ENCODE results near the gene SYCE1. TPM values are rescaled to one million over a fixed set of nuclear protein-coding genes. Genes with fewer than 3 reads are reported as not detected.

Gene SYCE1
- total and polyA plus RNA-seq, 4 donors: 0.08 to 0.87 (median 0.86) TPM; not detected in 1

- TF ChIP-seq, protein P1, sequence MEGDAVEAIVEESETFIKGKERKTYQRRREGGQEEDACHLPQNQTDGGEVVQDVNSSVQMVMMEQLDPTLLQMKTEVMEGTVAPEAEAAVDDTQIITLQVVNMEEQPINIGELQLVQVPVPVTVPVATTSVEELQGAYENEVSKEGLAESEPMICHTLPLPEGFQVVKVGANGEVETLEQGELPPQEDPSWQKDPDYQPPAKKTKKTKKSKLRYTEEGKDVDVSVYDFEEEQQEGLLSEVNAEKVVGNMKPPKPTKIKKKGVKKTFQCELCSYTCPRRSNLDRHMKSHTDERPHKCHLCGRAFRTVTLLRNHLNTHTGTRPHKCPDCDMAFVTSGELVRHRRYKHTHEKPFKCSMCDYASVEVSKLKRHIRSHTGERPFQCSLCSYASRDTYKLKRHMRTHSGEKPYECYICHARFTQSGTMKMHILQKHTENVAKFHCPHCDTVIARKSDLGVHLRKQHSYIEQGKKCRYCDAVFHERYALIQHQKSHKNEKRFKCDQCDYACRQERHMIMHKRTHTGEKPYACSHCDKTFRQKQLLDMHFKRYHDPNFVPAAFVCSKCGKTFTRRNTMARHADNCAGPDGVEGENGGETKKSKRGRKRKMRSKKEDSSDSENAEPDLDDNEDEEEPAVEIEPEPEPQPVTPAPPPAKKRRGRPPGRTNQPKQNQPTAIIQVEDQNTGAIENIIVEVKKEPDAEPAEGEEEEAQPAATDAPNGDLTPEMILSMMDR (IDR thresholded peaks at IDR 0.05; ENCODE audit: control extremely low read depth, extremely low read depth): no peak
- Histone ChIP-seq H3K4me1 (ENCODE audit: control insufficient read depth in 5 of 5, insufficient read depth in 5 of 5, low read length in 5 of 5) (no peaks in the 10 kb centered on the region), H3K4me3 (no peak overlapping the region), H3K27me3 (ENCODE audit: control insufficient read depth in 3 of 3, insufficient read depth in 3 of 3, low read length in 2 of 3) (peaks cover 0 to 7% (median 0%) of the 10 kb centered on the region in 3 donors), H3K9me3 (ENCODE audit: control insufficient read depth in 4 of 4, insufficient read depth in 3 of 4, low read length in 3 of 4) (peaks cover 0 to 6% (median 1%) of the 10 kb centered on the region in 4 donors), H3K27ac (ENCODE audit: low read depth in 1 of 2, low read length in 1 of 2) (no peak overlapping the region), H3K9ac (ENCODE audit: insufficient read depth in 1 of 2, low read length in 2 of 2) (no peak overlapping the region), H3K36me3 (ENCODE audit: control insufficient read depth in 4 of 4, insufficient read depth in 4 of 4, low read length in 4 of 4) (peaks cover 0 to 3% (median 0%) of the 10 kb centered on the region in 4 donors)
- ATAC-seq (ENCODE audit: insufficient read depth, low FRiP score) (no peak), DNase-seq (no peak)
- WGBS, 2 donors: 65 to 72% methylated on average over 4 of the region's 4 CpGs
Measured at GRCh38 chr10:133537546-133538545, 27.5 kb downstream of the SYCE1 start.

DNA sequence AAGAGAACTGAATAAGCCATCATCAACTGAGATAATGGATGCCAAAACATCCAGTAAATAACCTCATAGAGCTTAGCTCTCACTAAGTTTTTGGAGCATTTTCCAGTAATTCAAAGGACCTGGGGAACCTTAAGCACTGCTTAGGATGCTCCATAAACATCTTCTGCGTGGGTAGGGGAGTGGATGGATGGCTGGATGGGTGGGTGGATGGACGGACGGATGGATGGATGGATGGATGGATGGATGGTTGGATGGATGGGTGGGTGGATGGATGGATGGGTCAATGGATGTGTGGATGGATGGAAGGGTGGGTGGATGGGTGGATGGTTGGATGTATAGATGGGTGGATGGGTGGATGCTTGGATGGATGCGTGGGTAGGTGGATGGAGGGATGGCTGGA lies 29.2 kb downstream of the SYCE1 start:
- no peak overlapping the region for H3K9ac ChIP-seq (ENCODE audit: insufficient read depth in 1 of 2, low read length in 2 of 2)
- TF ChIP-seq, protein P1 (IDR thresholded peaks at IDR 0.05; ENCODE audit: control extremely low read depth, extremely low read depth): no peak
- H3K27ac ChIP-seq (ENCODE audit: low read depth in 1 of 2, low read length in 1 of 2): no peak overlapping the region
- H3K27me3 ChIP-seq (ENCODE audit: control insufficient read depth in 3 of 3, insufficient read depth in 3 of 3, low read length in 2 of 3): peaks cover 0 to 23% (median 0%) of the 10 kb centered on the region in 3 donors
- H3K9me3 ChIP-seq (ENCODE audit: control insufficient read depth in 4 of 4, insufficient read depth in 3 of 4, low read length in 3 of 4): peaks cover 0 to 6% (median 1%) of the 10 kb centered on the region in 4 donors
- no peaks in the 10 kb centered on the region for H3K4me1 ChIP-seq (ENCODE audit: control insufficient read depth in 5 of 5, insufficient read depth in 5 of 5, low read length in 5 of 5)
- ATAC-seq (ENCODE audit: insufficient read depth, low FRiP score): no peak
- no peak overlapping the region for H3K4me3 ChIP-seq
- WGBS, 2 donors: 58 to 66% methylated on average over 4 of the region's 4 CpGs
- DNase-seq: no peak
- H3K36me3 ChIP-seq (ENCODE audit: control insufficient read depth in 4 of 4, insufficient read depth in 4 of 4, low read length in 4 of 4): peaks cover 0 to 5% (median 0%) of the 10 kb centered on the region in 4 donors

DNA sequence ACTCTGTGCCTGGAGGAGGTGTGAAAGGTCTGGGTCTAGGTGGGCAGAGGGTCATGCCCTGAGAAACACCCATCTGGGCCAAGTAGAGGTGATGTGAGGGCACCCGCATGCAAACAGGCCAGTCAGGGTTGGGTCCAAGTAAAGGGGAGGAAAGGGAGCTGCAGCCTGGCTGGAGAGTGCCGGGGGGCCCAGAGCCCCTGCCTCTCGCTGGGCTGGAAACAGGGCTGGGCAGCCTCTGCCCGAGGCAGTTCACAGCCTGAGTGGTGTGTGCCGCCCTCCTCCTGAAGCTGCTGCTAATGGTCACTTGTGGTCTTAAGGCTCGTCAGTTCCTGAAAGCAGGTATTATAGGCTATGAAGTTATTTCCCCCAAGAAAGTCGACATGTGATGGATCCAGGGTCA lies 31.0 kb downstream of the SYCE1 start:
- Histone ChIP-seq H3K36me3 (ENCODE audit: control insufficient read depth in 4 of 4, insufficient read depth in 4 of 4, low read length in 4 of 4) (peaks cover 0 to 5% (median 0%) of the 10 kb centered on the region in 4 donors), H3K4me1 (ENCODE audit: control insufficient read depth in 5 of 5, insufficient read depth in 5 of 5, low read length in 5 of 5) (peaks cover 0 to 5% (median 0%) of the 10 kb centered on the region in 5 donors), H3K27ac (ENCODE audit: low read depth in 1 of 2, low read length in 1 of 2) (no peak overlapping the region), H3K9me3 (ENCODE audit: control insufficient read depth in 4 of 4, insufficient read depth in 3 of 4, low read length in 3 of 4) (peaks cover 0 to 6% (median 1%) of the 10 kb centered on the region in 4 donors), H3K27me3 (ENCODE audit: control insufficient read depth in 3 of 3, insufficient read depth in 3 of 3, low read length in 2 of 3) (peaks cover 0 to 40% (median 12%) of the 10 kb centered on the region in 3 donors), H3K9ac (ENCODE audit: insufficient read depth in 1 of 2, low read length in 2 of 2) (no peak overlapping the region), H3K4me3 (no peak overlapping the region)
- DNase-seq (no peak), ATAC-seq (ENCODE audit: insufficient read depth, low FRiP score) (no peak)
- WGBS, 2 donors: 82 to 85% methylated on average over 7 of the region's 7 CpGs
- TF ChIP-seq, protein P1 (IDR thresholded peaks at IDR 0.05; ENCODE audit: control extremely low read depth, extremely low read depth): no peak
